HepG2 (cell line): ENCODE measurements around the gene MTOR. TPM values are rescaled to one million over a fixed set of nuclear protein-coding genes. Genes with fewer than 3 reads are reported as not detected.

Experiments used
- ATAC-seq: fragments of 200-7000 bp; cut with Tn5 transposase; 3 replicates; pipeline ENCODE4 v1.9.1; 2020; ENCODE audit warnings: mild to moderate bottlenecking, moderate library complexity
- BruUV-seq: library from RNA; stranded (reverse); fragments of 400-500 nt; replicated peaks from 2 replicates; lab custom pipeline; 2021; lab: Mats Ljungman, UMichigan
- CTCF ChIA-PET: fragments of 300-600 bp; formaldehyde crosslinking; extraction: SDS; loops from one replicate; lab custom pipeline; 2021; ENCODE audit warnings: low total read pairs, inconsistent platforms, low intra/inter-chr PET ratio; lab: Yijun Ruan, JAX
- POLR2A ChIA-PET: fragments of 350-600 bp; sonication (Branson Sonifier 250); formaldehyde crosslinking; loops from one replicate; lab custom pipeline; 2020; ENCODE audit warnings: antibody characterized with exemption, inconsistent platforms; lab: Yijun Ruan, JAX
- DNase-seq: peaks from one replicate; pipeline ENCODE4 v3.0.0-alpha.2; 2015; ENCODE audit warnings: low spot score
- FAIRE-seq: peaks from 3 replicates; lab custom pipeline; 2011; peaks lifted over from hg19 to GRCh38; lab: Jason Lieb, UNC
- H2AFZ ChIP-seq: one replicate; pipeline ENCODE4 v1.6.1; 2011; ENCODE audit warnings: low read length, inconsistent platforms
- H3K27ac ChIP-seq: fragments of 300-600 bp; 3 replicates; pipeline ENCODE4 v1.8.0; 2011; ENCODE audit warnings: mixed run types, mild to moderate bottlenecking, mixed read lengths, low read length, inconsistent platforms; ENCODE audit not compliant: insufficient read depth; ENCODE audit errors: extremely low read length
- H3K27me3 ChIP-seq, 2 experiments: fragments of 200-600 bp in 1 of 2; 2 replicates in 1 of 2; 3 replicates in 1 of 2; pipeline versions ENCODE4 v1.6.0 to v1.8.0; 2011; ENCODE audit warnings: low read length in 2 of 2, mild to moderate bottlenecking in 2 of 2, moderate library complexity in 2 of 2, inconsistent platforms in 1 of 2; ENCODE audit not compliant: insufficient read depth in 2 of 2, control insufficient read depth in 1 of 2
- H3K36me3 ChIP-seq, 2 experiments: fragments of 200-600 bp in 1 of 2; replicated peaks in 1 of 2; 2 replicates in 1 of 2; 3 replicates in 1 of 2; pipeline versions ENCODE4 v1.5.1 to v1.8.0; 2011; ENCODE audit warnings: low read length in 2 of 2, inconsistent platforms in 1 of 2; ENCODE audit not compliant: insufficient read depth in 2 of 2, control insufficient read depth in 1 of 2
- H3K4me1 ChIP-seq: 2 replicates; pipeline ENCODE4 v1.5.1; 2012; ENCODE audit warnings: low read length, inconsistent platforms; ENCODE audit not compliant: insufficient read depth
- H3K4me2 ChIP-seq: 2 replicates; pipeline ENCODE4 v1.6.0; 2011; ENCODE audit warnings: low read depth, low read length, inconsistent platforms
- H3K4me3 ChIP-seq, 3 experiments: fragments of 200-600 bp in 1 of 3; sonication (generic), shearing (Covaris generic) in 1 of 3; replicated peaks in 1 of 3; 2 replicates each; pipeline ENCODE4 v1.5.1; 2011 to 2016; ENCODE audit warnings: low read length in 3 of 3, inconsistent platforms in 2 of 3, low read depth in 2 of 3, mild to moderate bottlenecking in 2 of 3, control low read depth in 1 of 3, mixed read lengths in 1 of 3; ENCODE audit not compliant: insufficient read depth in 1 of 3
- H3K79me2 ChIP-seq: one replicate; pipeline ENCODE4 v1.6.1; 2011; ENCODE audit warnings: low read length, inconsistent platforms; ENCODE audit not compliant: insufficient read depth
- H3K9ac ChIP-seq: 2 replicates; pipeline ENCODE4 v1.6.0; 2011; ENCODE audit warnings: mild to moderate bottlenecking, low read depth, low read length, inconsistent platforms; ENCODE audit not compliant: insufficient read depth
- H3K9me3 ChIP-seq: 2 replicates; pipeline ENCODE4 v1.5.1; 2012; ENCODE audit warnings: mild to moderate bottlenecking, low read length
- H4K20me1 ChIP-seq: 2 replicates; pipeline ENCODE4 v1.6.0; 2011; ENCODE audit warnings: inconsistent platforms, mild to moderate bottlenecking, low read length, moderate library complexity; ENCODE audit not compliant: insufficient read depth
- DMAP1 ChIP-seq: IDR thresholded peaks from 2 replicates; pipeline ENCODE4 v1.6.1; 2016
- ETS1 ChIP-seq: sonication (generic); formaldehyde crosslinking; IDR thresholded peaks from 2 replicates; pipeline ENCODE4 v1.4.0; 2020; ENCODE audit warnings: missing genetic modification reagents
- HDAC2 ChIP-seq: sonication (generic); formaldehyde crosslinking; IDR thresholded peaks from 2 replicates; pipeline ENCODE4 v1.4.0; 2020; ENCODE audit warnings: missing genetic modification reagents
- KLF11 ChIP-seq: IDR thresholded peaks from 2 replicates; pipeline ENCODE4 v1.6.1; 2016; ENCODE audit warnings: missing compliant biosample characterization
- NFKB2 ChIP-seq: sonication (generic); formaldehyde crosslinking; IDR thresholded peaks from 2 replicates; pipeline ENCODE4 v1.4.0; 2020; ENCODE audit warnings: missing genetic modification reagents, borderline replicate concordance
- POLR2G ChIP-seq: fragments of 200-400 bp; formaldehyde crosslinking; IDR thresholded peaks from 2 replicates; pipeline ENCODE4 v1.6.1; 2018; ENCODE audit warnings: mild to moderate bottlenecking, low read depth, low read length, moderate library complexity
- SMAD9 ChIP-seq: sonication (generic); formaldehyde crosslinking; IDR thresholded peaks from 2 replicates; pipeline ENCODE4 v1.5.1; 2020; ENCODE audit warnings: mild to moderate bottlenecking, missing genetic modification reagents
- ZBTB26 ChIP-seq: IDR thresholded peaks from 2 replicates; pipeline ENCODE4 v1.6.1; 2016; ENCODE audit warnings: missing compliant biosample characterization, missing genetic modification reagents, borderline replicate concordance
- ZFP90 ChIP-seq: sonication (generic); formaldehyde crosslinking; IDR thresholded peaks from 2 replicates; pipeline ENCODE4 v1.8.0; 2022; ENCODE audit warnings: missing genetic modification reagents, mild to moderate bottlenecking, inconsistent platforms, borderline replicate concordance
- ZFX ChIP-seq: sonication (generic); formaldehyde crosslinking; IDR thresholded peaks from 2 replicates; pipeline ENCODE4 v1.4.0; 2020; ENCODE audit warnings: mild to moderate bottlenecking, low read depth, missing genetic modification reagents, moderate library complexity
- ZNF121 ChIP-seq: sonication (generic); formaldehyde crosslinking; IDR thresholded peaks from 2 replicates; pipeline ENCODE4 v1.5.0; 2020; ENCODE audit warnings: mild to moderate bottlenecking, missing genetic modification reagents
- ZNF18 ChIP-seq: sonication (generic); formaldehyde crosslinking; IDR thresholded peaks from 2 replicates; pipeline ENCODE4 v1.8.0; 2022; ENCODE audit warnings: mild to moderate bottlenecking, missing genetic modification reagents; ENCODE audit not compliant: insufficient replicate concordance
- ZNF350 ChIP-seq: sonication (generic); formaldehyde crosslinking; IDR thresholded peaks from 2 replicates; pipeline ENCODE4 v1.4.0; 2020; ENCODE audit warnings: mild to moderate bottlenecking, low read depth, missing genetic modification reagents, borderline replicate concordance
- WGBS: methylation state at CpG from one replicate; pipeline ENCODE4 v1.1.6; 2017; ENCODE audit warnings: low lambda C conversion rate; 5-methylcytosine and 5-hydroxymethylcytosine counted together
- in situ Hi-C: cut with HindIII; loops from 2 replicates; pipeline ENCODE4 v1.10.0; 2017; ENCODE audit warnings: low pct_unique_long_range_greater_than_20kb; ENCODE audit not compliant: extremely low pct_ligation_motif_present
- intact Hi-C: fragments of 100-400 bp; cut with micrococcal nuclease; formaldehyde crosslinking; loops from one replicate; pipeline ENCODE4 v1.10.0; 2022; ENCODE audit not compliant: unreplicated experiment
- polyA plus RNA-seq, 8 experiments: library from polyadenylated mRNA; depleted of rRNA in 3 of 8; stranded (reverse) in 7 of 8; unstranded in 1 of 8; fragments of >200 nt; fragmentation: Illumina TruSeq in 4 of 8; extraction: Trizol in 4 of 8; gene quantifications; 2 replicates each; pipeline versions ENCODE4 v1.2.1 to v1.2.3, GENCODE V29; 2011 to 2016; ENCODE audit warnings: low read depth in 4 of 8, missing spikeins in 1 of 8, mixed read lengths in 1 of 8; ENCODE audit not compliant: insufficient read depth in 1 of 8
- total RNA-seq, 5 experiments: library from RNA; depleted of rRNA; stranded (reverse); fragments of >200 nt; fragmentation: Illumina TruSeq; extraction: Trizol; gene quantifications; 2 replicates each; pipeline ENCODE4 v1.2.3, GENCODE V29; 2016; ENCODE audit warnings: low read depth in 1 of 5

Gene MTOR
- total and polyA plus RNA-seq, 2 of the 13 experiments (the other 11 are each of a cell fraction or from before 2014, with no cell fraction given): 24.6 to 34.6 TPM

GRCh38 chr1:11062965-11063401 lies 199.4 kb downstream of the MTOR start:
- no peaks in the 10 kb centered on the region for H4K20me1 ChIP-seq
- FAIRE-seq (no peak), DNase-seq (no peak), ATAC-seq (no peak)
- no peak overlapping the region for H3K4me2 ChIP-seq
- 96% methylated on average over 3 of the region's 3 CpGs for WGBS
- CTCF ChIA-PET: no interaction called here
- BruUV-seq: no TSS peak
- no peak overlapping the region for H3K27ac ChIP-seq
- TF ChIP-seq SMAD9 (CRISPR knock-in tag) (no peak), ZNF121 (CRISPR knock-in tag) (peak; percentile 44; the same call in 1 of the 2 replicates), POLR2G (0 out of 2 replicates have a peak, but pooled peaks have one; percentile 30)
- peaks cover 24% of the 10 kb centered on the region for H3K4me1 ChIP-seq
- peaks cover 16% of the 10 kb centered on the region for H3K79me2 ChIP-seq
- no peaks in the 10 kb centered on the region; a peak in 1 of 5 replicates for H3K27me3 ChIP-seq
- H3K36me3 ChIP-seq: peaks cover 11 to 37% of the 10 kb centered on the region in 2 experiments; a peak in 4 of 5 replicates
- no peak overlapping the region for H3K9ac ChIP-seq
- H3K4me3 ChIP-seq: no peak overlapping the region
- in situ Hi-C loops (no loop called here), intact Hi-C loops (no loop called here)
- H2AFZ ChIP-seq: no peak overlapping the region
- POLR2A ChIA-PET: interaction anchor here (2.6 kb wide), 1 partner anchor 25 kb away, joined by 9 read pairs; no protein-coding TSS in a partner anchor
- H3K9me3 ChIP-seq: no peaks in the 10 kb centered on the region

GRCh38 chr1:11061652-11062365 lies 200.5 kb downstream of the MTOR start:
- ATAC-seq: peak; percentile 8; the same call in 2 of the 3 replicates
- TF ChIP-seq NFKB2 (CRISPR knock-in tag) (no peak), DMAP1 (CRISPR knock-in tag) (no peak), ZNF18 (CRISPR knock-in tag) (no peak), ETS1 (CRISPR knock-in tag) (no peak), KLF11 (CRISPR knock-in tag) (no peak), ZFP90 (CRISPR knock-in tag) (no peak), ZNF350 (0 out of 2 replicates have a peak, but pooled peaks have one; percentile 40), ZFX (CRISPR knock-in tag) (peak; percentile 22; the same call in 1 of the 2 replicates), HDAC2 (no peak), ZBTB26 (CRISPR knock-in tag) (no peak)

More at GRCh38 chr1:11061652-11062365, 200.5 kb downstream of the MTOR start:
- in situ Hi-C loops: no loop called here
- Histone ChIP-seq H4K20me1 (no peaks in the 10 kb centered on the region), H3K9me3 (no peaks in the 10 kb centered on the region), H2AFZ (no peak overlapping the region), H3K27me3 (no peaks in the 10 kb centered on the region; a peak in 1 of 5 replicates), H3K36me3 (peaks cover 10 to 36% of the 10 kb centered on the region in 2 experiments; a peak in 4 of 5 replicates), H3K4me3 (no peak overlapping the region), H3K4me2 (no peak overlapping the region), H3K27ac (peak overlapping the region; percentile 1), H3K4me1 (peaks cover 30% of the 10 kb centered on the region), H3K79me2 (peaks cover 16% of the 10 kb centered on the region), H3K9ac (no peak overlapping the region)
- ChIA-PET POLR2A (interaction anchor here (2.0 to 2.8 kb wide), 3 partner anchors 9 to 38 kb away, joined by 10 to 18 read pairs (median 15); partner anchors contain the start of genes EXOSC10 and MASP2), CTCF (no interaction called here)
- intact Hi-C loops: loop anchor here (2.0 kb wide), 1 partner anchor 25 kb away; no protein-coding TSS in a partner anchor
- DNase-seq (no peak), FAIRE-seq (no peak)
- 76% methylated on average over 4 of the region's 5 CpGs for WGBS
- no TSS peak for BruUV-seq
